ENCODE data around the gene ICOSLG. TPM values are rescaled to one million over a fixed set of nuclear protein-coding genes. Genes with fewer than 3 reads are reported as not detected.
"Not testable (repeated sequence)": the region's sequence is repeated elsewhere in the genome, so short reads cannot be mapped to it uniquely, and the experiment has no call there.

The ICOSLG gene
- total RNA-seq, 1 donor from 2014 or later, result 4.7 TPM

- H3K27me3 ChIP-seq (ENCODE audit: low read depth), result peaks cover 38% of the 10 kb centered on the region
- intact Hi-C loops (cut with micrococcal nuclease), result no loop called here
- DNase-seq, result no peak
These were observed 44.6 kb upstream of the ICOSLG start, which contains the start of gene AIRE for GRCh38 chr21:44285138-44285992. TSS of gene AIRE (plus strand) at chr21:44285876. CDS start at chr21:44286007, 131 bp downstream.

DNA sequence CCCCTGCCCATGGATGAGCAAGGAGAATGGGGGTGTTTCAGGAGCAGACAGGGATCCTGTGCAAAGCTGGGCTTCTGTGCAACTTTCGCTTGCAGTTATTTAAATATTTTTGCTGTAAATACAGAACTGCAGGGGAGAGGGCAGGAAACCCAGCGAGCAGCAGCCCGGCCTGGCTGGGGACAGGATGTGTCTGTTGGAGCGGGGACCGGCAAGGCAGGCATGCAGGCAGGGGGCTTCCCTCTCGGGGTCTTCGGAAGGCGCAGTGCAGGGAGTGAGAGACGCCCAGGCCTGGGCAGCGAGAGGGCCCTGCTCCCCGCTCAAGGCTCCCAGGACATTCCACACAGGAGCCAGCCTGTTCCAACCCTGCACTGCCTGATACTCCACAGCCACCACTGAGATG is 43.2 kb upstream of the ICOSLG start:
- no peak overlapping the region for H3K27ac ChIP-seq (replicated peaks)
- H3K36me3 ChIP-seq, result no peaks in the 10 kb centered on the region
- H3K4me3 ChIP-seq, result no peak overlapping the region
- H3K27me3 ChIP-seq (ENCODE audit: low read depth), result peaks cover 38% of the 10 kb centered on the region
- intact Hi-C loops (cut with micrococcal nuclease), result no loop called here
- H3K9me3 ChIP-seq (replicated peaks), result no peaks in the 10 kb centered on the region
- TF ChIP-seq, protein P1, sequence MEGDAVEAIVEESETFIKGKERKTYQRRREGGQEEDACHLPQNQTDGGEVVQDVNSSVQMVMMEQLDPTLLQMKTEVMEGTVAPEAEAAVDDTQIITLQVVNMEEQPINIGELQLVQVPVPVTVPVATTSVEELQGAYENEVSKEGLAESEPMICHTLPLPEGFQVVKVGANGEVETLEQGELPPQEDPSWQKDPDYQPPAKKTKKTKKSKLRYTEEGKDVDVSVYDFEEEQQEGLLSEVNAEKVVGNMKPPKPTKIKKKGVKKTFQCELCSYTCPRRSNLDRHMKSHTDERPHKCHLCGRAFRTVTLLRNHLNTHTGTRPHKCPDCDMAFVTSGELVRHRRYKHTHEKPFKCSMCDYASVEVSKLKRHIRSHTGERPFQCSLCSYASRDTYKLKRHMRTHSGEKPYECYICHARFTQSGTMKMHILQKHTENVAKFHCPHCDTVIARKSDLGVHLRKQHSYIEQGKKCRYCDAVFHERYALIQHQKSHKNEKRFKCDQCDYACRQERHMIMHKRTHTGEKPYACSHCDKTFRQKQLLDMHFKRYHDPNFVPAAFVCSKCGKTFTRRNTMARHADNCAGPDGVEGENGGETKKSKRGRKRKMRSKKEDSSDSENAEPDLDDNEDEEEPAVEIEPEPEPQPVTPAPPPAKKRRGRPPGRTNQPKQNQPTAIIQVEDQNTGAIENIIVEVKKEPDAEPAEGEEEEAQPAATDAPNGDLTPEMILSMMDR (IDR thresholded peaks at IDR 0.05; ENCODE audit: borderline replicate concordance), result no peak
- H3K4me1 ChIP-seq, result peaks cover 8% of the 10 kb centered on the region
- no peak for DNase-seq

More at GRCh38 chr21:44285138-44285992, 44.6 kb upstream of the ICOSLG start, which contains the start of gene AIRE:
- TF ChIP-seq, protein P1 (IDR thresholded peaks at IDR 0.05; ENCODE audit: borderline replicate concordance), result no peak
- Histone ChIP-seq H3K4me1 (peaks cover 8% of the 10 kb centered on the region), H3K4me3 (peak within 1 kb of the TSS; percentile 54), H3K36me3 (no peaks in the 10 kb centered on the region), H3K27ac (replicated peaks) (no peak within 1 kb of the TSS), H3K9me3 (replicated peaks) (no peaks in the 10 kb centered on the region)

DNA sequence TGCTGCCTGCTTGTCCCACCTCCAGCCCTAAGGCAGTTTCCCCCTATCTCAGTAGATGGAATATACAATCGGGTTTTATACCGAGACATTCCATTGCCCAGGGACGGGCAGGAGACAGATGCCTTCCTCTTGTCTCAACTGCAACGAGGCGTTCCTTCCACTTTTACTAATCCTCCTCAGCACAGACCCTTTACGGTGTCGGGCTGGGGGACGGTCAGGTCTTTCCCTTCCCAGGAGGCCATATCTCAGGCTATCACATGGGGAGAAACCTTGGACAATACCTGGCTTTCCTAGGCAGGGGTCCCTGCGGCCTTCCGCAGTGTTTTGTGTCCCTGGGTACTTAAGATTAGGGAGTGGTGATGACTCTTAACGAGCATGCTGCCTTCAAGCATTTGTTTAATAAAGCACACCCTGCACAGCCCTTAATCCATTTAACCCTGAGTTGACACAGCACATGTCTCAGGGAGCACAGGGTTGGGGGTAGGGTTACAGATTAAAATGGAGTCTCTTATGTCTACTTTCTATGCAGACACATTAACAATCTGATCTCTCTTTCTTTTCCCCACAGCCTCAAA is 42.6 kb upstream of the ICOSLG start:
- H3K36me3 ChIP-seq; intact Hi-C loops (cut with micrococcal nuclease); H3K27ac ChIP-seq (replicated peaks); H3K4me1 ChIP-seq; H3K4me3 ChIP-seq; DNase-seq; H3K9me3 ChIP-seq (replicated peaks): not testable (repeated sequence)
- peaks cover 38% of the 10 kb centered on the region for H3K27me3 ChIP-seq (ENCODE audit: low read depth)

- H3K36me3 ChIP-seq, result no peaks in the 10 kb centered on the region
- DNase-seq, result no peak
- H3K27ac ChIP-seq (replicated peaks), result no peak overlapping the region
- TF ChIP-seq, protein P1 (IDR thresholded peaks at IDR 0.05; ENCODE audit: borderline replicate concordance), result no peak
- H3K4me3 ChIP-seq, result no peak overlapping the region
- H3K4me1 ChIP-seq, result peaks cover 8% of the 10 kb centered on the region
- no peaks in the 10 kb centered on the region for H3K9me3 ChIP-seq (replicated peaks)
- peaks cover 29% of the 10 kb centered on the region for H3K27me3 ChIP-seq (ENCODE audit: low read depth)
- intact Hi-C loops (cut with micrococcal nuclease), result no loop called here
These were observed 41.6 kb upstream of the ICOSLG start for GRCh38 chr21:44282370-44282769.

DNA sequence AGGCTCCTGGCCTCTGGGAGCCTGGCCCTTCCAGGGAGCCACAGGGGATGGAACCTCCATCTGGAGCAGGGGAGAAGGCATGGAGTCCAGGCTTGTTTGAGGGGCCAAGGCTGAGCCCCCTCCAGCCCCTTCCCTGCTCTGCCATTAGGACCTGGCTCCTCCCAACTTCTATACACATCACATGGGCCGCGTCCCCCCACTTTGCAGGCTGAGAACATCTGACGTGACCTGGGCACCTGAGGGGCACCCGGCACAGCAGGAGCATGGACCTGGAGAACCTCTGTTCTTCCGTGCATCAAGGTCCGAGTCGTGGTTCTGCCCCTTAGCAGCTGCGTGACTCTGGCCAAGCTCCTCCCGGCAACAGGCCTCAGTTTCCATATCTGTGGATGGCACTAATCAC is 41.1 kb upstream of the ICOSLG start:
- Histone ChIP-seq H3K4me1 (peaks cover 8% of the 10 kb centered on the region), H3K4me3 (no peak overlapping the region), H3K27ac (replicated peaks) (no peak overlapping the region), H3K36me3 (no peaks in the 10 kb centered on the region), H3K9me3 (replicated peaks) (no peaks in the 10 kb centered on the region), H3K27me3 (ENCODE audit: low read depth) (peaks cover 23% of the 10 kb centered on the region)
- intact Hi-C loops (cut with micrococcal nuclease), result no loop called here
- DNase-seq, result no peak
- TF ChIP-seq, protein P1 (IDR thresholded peaks at IDR 0.05; ENCODE audit: borderline replicate concordance), result no peak
